Motor neuron (in vitro differentiated cells): ENCODE data around the gene H2BW1. TPM values are rescaled to one million over a fixed set of nuclear protein-coding genes. Genes with fewer than 3 reads are reported as not detected.
"Not testable (repeated sequence)": the region's sequence is repeated elsewhere in the genome, so short reads cannot be mapped to it uniquely, and the experiment has no call there.

Experiments
- ATAC-seq, 8 experiments: fragments of 200-7000 bp; cut with Tn5 transposase; replicated peaks in 6 of 8; 2 replicates each; pipeline ENCODE4 v1.8.0; 2021; ENCODE audit warnings: mild to moderate bottlenecking in 8 of 8, moderate library complexity in 8 of 8
- H3K27ac ChIP-seq, 2 donors: fragments of 250-450 bp; sonication (Bioruptor Pico); 2 replicates each; pipeline ENCODE4 v1.9.0; 2021; ENCODE audit warnings: antibody characterized with exemption in 2 of 2, mild to moderate bottlenecking in 2 of 2, moderate library complexity in 1 of 2
- H3K4me1 ChIP-seq, 2 donors: fragments of 250-450 bp; sonication (Bioruptor Pico); replicated peaks in 1 of 2; 2 replicates each; pipeline ENCODE4 v1.6.1; 2021; ENCODE audit warnings: antibody characterized with exemption in 2 of 2, mild to moderate bottlenecking in 2 of 2, moderate library complexity in 1 of 2
- H3K4me3 ChIP-seq, 5 donors: fragments of 250-450 bp; sonication (Bioruptor Pico); 2 replicates each; pipeline ENCODE4 v1.9.0; 2021; ENCODE audit warnings: antibody characterized with exemption in 5 of 5, mild to moderate bottlenecking in 5 of 5, moderate library complexity in 4 of 5
- WGBS, 10 experiments: fragments of 450-650 bp; shearing (Covaris generic); methylation state at CpG; one replicate each; pipeline ENCODE4 v1.0.0; 2022; 5-methylcytosine and 5-hydroxymethylcytosine counted together
- in situ Hi-C, 9 experiments: fragments of 400-800 bp; cut with MboI; loops; one replicate each; pipeline ENCODE4 v1.15.0; 2021; ENCODE audit warnings: low sequenced_read_pairs in 9 of 9, low pct_unique_long_range_greater_than_20kb in 2 of 9; ENCODE audit not compliant: unreplicated experiment in 9 of 9
- total RNA-seq, 8 experiments: library from RNA; unstranded; fragments of 300-600 nt; gene quantifications; 2 replicates each; pipeline versions ENCODE4 v1.2.3 to v1.2.4, GENCODE V29; 2022

The H2BW1 gene, protein sequence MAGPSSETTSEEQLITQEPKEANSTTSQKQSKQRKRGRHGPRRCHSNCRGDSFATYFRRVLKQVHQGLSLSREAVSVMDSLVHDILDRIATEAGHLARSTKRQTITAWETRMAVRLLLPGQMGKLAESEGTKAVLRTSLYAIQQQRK
- total RNA-seq = not detected

- in situ Hi-C loops = no loop called here
These were observed at the start of gene H2BW1 for GRCh38 chrX:104013606-104014005. Gene H2BW1, minus strand, starts transcription at chrX:104013708. Its CDS starts 132 bp downstream, at chrX:104013576.

DNA sequence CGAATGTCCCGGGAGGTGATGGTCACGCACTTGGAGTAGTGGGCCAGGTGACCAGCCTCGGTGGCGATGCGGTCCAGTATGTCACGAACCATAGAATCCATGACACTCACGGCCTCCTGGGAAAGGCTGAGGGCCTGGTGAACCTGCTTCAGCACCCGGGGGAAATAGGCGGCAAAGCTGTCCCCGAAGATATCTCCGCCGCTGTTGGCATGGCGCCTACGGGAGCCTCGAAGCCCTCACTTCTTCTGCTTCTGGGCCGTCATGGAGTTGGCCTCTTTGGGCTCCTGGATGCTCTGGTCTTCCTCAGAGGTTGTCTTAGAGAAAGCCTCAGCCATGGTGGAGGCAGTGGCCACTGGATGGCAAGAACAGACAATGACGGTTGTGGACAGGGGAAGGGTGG, 49.1 kb upstream of the H2BW1 start:
- ATAC-seq, in situ Hi-C loops: not testable (repeated sequence)
- no CpG with 5 or more reads among the region's 18 CpGs for WGBS, 10 experiments

More at GRCh38 chrX:104013606-104014005, at the start of gene H2BW1:
- ATAC-seq = no peak
- H3K27ac ChIP-seq = no peak within 1 kb of the TSS
- H3K4me1 ChIP-seq = no peaks in the 10 kb centered on the region
- no peak within 1 kb of the TSS for H3K4me3 ChIP-seq
- 67% methylated on average over 7 of the region's 20 CpGs; no CpG with 5 or more reads in 9 of the 10 experiments for WGBS, 10 experiments

DNA sequence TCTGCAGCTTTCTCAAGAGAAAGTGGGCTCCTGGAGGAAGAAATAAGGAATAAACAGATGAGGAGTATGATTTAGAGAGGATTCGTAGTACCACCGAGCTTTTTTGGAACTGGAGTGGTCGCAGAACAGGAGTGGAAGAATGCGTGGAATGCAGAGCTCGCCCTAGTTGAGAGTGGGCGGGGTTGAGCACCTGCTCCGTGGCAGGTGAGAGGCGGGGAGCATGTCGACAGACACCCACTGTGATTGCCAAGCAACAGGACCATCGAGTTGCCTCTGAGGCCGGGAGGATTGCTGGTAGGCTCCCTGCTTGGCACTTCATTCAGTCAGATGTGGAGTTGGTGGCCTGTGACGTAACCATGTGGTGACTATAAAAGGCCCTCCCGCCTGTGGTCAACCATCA, 41.4 kb upstream of the H2BW1 start:
- H3K4me1 ChIP-seq, in situ Hi-C loops, ATAC-seq, H3K27ac ChIP-seq, H3K4me3 ChIP-seq: not testable (repeated sequence)
- no CpG with 5 or more reads among the region's 13 CpGs for WGBS, 10 experiments

More for the DNA sequence above, 49.1 kb upstream of the H2BW1 start:
- H3K4me3 ChIP-seq, H3K27ac ChIP-seq, H3K4me1 ChIP-seq: not testable (repeated sequence)

DNA sequence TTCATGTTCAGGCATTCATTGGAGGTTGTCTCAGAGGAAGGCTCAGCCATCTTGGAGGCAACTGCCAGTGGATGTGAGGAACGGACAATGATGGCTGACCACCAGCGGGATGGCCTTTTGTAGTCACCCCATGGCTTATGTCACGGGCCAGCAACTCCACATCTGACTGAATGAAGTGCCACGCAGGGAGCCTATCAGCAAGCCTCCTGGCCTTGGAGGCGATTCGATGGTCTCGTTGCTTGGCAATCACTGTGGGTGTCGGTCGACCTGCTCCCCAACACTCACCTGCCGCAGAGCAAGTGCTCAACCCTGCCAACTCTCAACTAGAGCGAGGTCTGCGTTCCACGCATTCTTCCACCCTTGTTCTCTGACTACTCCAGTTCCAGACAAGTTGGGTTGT, 33.7 kb upstream of the H2BW1 start:
- WGBS, 10 experiments = 0 to 80% (median 46%) methylated on average over 1 to 5 of the region's 13 CpGs; no CpG with 5 or more reads in 6 of the 10 experiments
- H3K4me3 ChIP-seq = no peak overlapping the region
- no peak for ATAC-seq
- in situ Hi-C loops = loop anchor here in 1 of 9 experiments (25.0 kb wide), 1 partner anchor 110 kb away; no protein-coding TSS in a partner anchor
- H3K27ac ChIP-seq = no peak overlapping the region
- no peaks in the 10 kb centered on the region for H3K4me1 ChIP-seq

DNA sequence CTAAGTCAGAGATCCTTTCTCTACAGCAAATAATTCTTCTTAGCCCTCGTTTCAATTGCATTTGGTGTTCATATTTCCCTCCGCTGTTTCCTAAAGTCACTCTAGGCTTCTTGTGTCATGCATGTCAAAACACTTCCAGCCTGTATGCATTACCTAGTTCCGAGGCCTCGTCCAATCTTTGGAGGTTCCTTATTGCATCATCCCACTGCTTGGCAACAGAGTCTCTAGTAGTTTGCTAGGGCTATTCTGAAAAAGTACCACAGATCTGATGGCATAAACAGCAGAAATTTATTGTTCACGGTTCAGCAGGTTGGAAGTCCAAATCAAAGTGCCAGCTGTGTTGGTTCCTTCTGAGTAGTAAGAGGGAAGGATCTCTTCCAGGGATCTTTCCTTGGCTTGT, 32.1 kb upstream of the H2BW1 start:
- WGBS, 10 experiments = 40 to 100% (median 58%) methylated on average over 1 to 5 of the region's 5 CpGs; no CpG with 5 or more reads in 5 of the 10 experiments
- ATAC-seq = peak in 1 of 8 experiments; percentile 22
- Histone ChIP-seq H3K4me3 (no peak overlapping the region), H3K27ac (no peak overlapping the region), H3K4me1 (no peaks in the 10 kb centered on the region)
- in situ Hi-C loops = loop anchor here in 1 of 9 experiments (25.0 kb wide), 1 partner anchor 108 kb away; no protein-coding TSS in a partner anchor

- no peaks in the 10 kb centered on the region for H3K4me1 ChIP-seq
- 17 to 100% (median 67%) methylated on average over 1 to 4 of the region's 4 CpGs; no CpG with 5 or more reads in 4 of the 10 experiments for WGBS, 10 experiments
- no peak overlapping the region for H3K27ac ChIP-seq
- in situ Hi-C loops = loop anchor here in 1 of 9 experiments (25.0 kb wide), 1 partner anchor 104 kb away; no protein-coding TSS in a partner anchor
- no peak overlapping the region for H3K4me3 ChIP-seq
- no peak for ATAC-seq
These were observed 27.5 kb upstream of the H2BW1 start for GRCh38 chrX:104041003-104041402.

DNA sequence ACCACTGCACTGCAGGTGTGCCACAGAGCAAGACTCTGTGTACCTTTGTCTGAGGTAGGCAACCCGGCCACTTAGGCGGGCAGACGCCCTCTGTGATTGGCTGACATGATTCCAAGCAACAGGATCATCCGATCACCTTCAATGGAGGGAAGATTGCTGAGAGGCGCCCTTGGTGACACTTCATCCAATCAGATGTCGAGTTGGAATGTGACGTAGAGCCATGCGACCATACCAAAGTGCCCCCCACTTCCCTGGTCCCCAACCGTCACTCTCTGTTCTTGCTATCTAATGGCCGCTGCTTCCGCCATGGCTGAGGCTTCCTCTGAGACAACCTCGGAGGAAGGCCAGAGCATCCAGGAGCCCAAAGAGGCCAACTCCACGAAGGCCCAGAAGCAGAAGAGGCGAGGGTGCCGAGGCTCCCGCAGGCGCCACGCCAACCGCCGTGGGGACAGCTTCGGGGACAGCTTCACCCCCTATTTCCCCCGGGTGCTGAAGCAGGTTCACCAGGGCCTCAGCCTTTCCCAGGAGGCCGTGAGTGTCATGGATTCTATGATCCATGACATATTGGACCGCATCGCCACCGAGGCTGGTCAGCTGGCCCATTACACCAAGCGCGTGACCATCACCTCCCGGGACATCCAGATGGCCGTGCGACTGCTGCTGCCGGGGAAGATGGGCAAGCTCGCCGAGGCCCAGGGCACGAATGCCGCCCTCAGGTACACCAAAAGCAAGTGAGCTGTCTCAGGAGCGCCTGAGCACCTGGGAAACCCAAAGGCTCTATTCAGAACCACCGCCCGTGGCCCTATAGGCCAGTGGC, 26.4 kb upstream of the H2BW1 start, which contains the start of gene H2BW2:
Gene H2BW2, plus strand, starts transcription at position 268 of the 817 bp plus-strand sequence. Its CDS starts 39 bp downstream, at position 307.
- in situ Hi-C loops = loop anchor here in 1 of 9 experiments (25.0 kb wide), 1 partner anchor 103 kb away; no protein-coding TSS in a partner anchor
- ATAC-seq = no peak
- Histone ChIP-seq H3K4me3 (no peak within 1 kb of the TSS), H3K27ac (no peak within 1 kb of the TSS), H3K4me1 (no peaks in the 10 kb centered on the region)
- 0 to 100% (median 60%) methylated on average over 1 to 3 of the region's 39 CpGs; no CpG with 5 or more reads in 7 of the 10 experiments for WGBS, 10 experiments

- in situ Hi-C loops = no loop called here
- WGBS, 10 experiments = 30 to 88% (median 73%) methylated on average over 1 to 11 of the region's 11 CpGs; no CpG with 5 or more reads in 4 of the 10 experiments
- Histone ChIP-seq H3K4me1 (no peaks in the 10 kb centered on the region), H3K4me3 (no peak overlapping the region), H3K27ac (no peak overlapping the region)
- ATAC-seq = no peak
These were observed 4.6 kb upstream of the H2BW1 start for GRCh38 chrX:104018126-104018525.

DNA sequence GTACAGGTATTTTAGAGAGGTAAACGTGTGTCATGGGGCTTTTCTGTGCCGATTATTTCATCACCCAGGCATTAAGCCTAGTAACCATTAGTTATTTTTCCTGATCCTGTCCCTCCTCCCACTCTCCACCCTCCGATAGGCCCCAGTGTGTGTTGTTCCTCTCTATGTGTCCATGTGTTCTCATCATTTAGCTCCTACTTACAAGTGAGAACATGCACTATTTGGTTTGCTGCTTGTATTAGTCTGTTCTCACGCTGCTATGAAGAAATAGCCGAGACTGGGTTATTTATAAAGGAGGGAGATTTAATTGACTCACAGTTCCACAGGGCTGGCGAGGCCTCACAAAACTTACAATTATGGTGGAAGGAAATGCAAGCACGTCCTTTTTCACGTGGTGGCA, 2.1 kb upstream of the H2BW1 start:
- H3K4me3 ChIP-seq, H3K27ac ChIP-seq, in situ Hi-C loops, H3K4me1 ChIP-seq, ATAC-seq: not testable (repeated sequence)
- WGBS, 10 experiments = 10 to 79% (median 36%) methylated on average over 3 to 7 of the region's 8 CpGs; no CpG with 5 or more reads in 7 of the 10 experiments

DNA sequence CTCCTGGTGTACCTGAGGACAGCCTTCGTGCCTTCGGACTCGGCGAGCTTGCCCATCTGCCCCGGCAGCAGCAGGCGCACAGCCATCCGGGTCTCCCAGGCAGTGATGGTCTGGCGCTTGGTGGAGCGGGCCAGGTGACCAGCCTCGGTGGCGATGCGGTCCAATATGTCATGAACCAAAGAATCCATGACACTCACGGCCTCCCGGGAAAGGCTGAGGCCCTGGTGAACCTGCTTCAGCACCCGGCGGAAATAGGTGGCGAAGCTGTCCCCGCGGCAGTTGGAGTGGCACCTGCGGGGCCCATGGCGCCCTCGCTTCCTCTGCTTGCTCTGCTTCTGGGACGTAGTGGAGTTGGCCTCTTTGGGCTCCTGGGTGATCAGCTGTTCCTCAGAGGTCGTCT, 350 bp downstream of the H2BW1 start:
- Histone ChIP-seq H3K27ac (no peak overlapping the region), H3K4me3 (no peak overlapping the region), H3K4me1 (no peaks in the 10 kb centered on the region)
- in situ Hi-C loops = no loop called here
- WGBS, 10 experiments = 70 to 95% methylated on average over 2 to 4 of the region's 24 CpGs; no CpG with 5 or more reads in 8 of the 10 experiments
- ATAC-seq = no peak

GRCh38 chrX:104008831-104009230, 4.7 kb downstream of the H2BW1 start:
- Histone ChIP-seq H3K4me1 (no peaks in the 10 kb centered on the region), H3K4me3 (no peak overlapping the region), H3K27ac (no peak overlapping the region)
- ATAC-seq = no peak
- in situ Hi-C loops = no loop called here
- 30 to 60% (median 57%) methylated on average over 1 to 4 of the region's 5 CpGs; no CpG with 5 or more reads in 7 of the 10 experiments for WGBS, 10 experiments

- no peak for ATAC-seq
- H3K27ac ChIP-seq = no peak overlapping the region
- in situ Hi-C loops = no loop called here
- no peaks in the 10 kb centered on the region for H3K4me1 ChIP-seq
- no peak overlapping the region for H3K4me3 ChIP-seq
- WGBS, 10 experiments = 6 to 50% (median 34%) methylated on average over 2 to 5 of the region's 5 CpGs; no CpG with 5 or more reads in 4 of the 10 experiments
These were observed 14.3 kb downstream of the H2BW1 start for GRCh38 chrX:103999234-103999633.

- WGBS, 10 experiments = no CpG with 5 or more reads among the region's 13 CpGs
- H3K27ac ChIP-seq, ATAC-seq, H3K4me3 ChIP-seq, H3K4me1 ChIP-seq, in situ Hi-C loops: not testable (repeated sequence)
These were observed 30.0 kb downstream of the H2BW1 start for GRCh38 chrX:103983508-103983907.
